GM19193 (cell line): ENCODE data around the gene AFTPH.
A peak's percentile ranks its signal among the peaks of the same experiment; 100 is the strongest.

ENCODE experiments used
- POLR2A ChIP-seq: IDR thresholded peaks from 4 replicates; pipeline ENCODE4 v1.6.1; 2011; ENCODE audit not compliant: insufficient read depth, insufficient read length; ENCODE audit errors: extremely low read depth

Gene AFTPH

DNA sequence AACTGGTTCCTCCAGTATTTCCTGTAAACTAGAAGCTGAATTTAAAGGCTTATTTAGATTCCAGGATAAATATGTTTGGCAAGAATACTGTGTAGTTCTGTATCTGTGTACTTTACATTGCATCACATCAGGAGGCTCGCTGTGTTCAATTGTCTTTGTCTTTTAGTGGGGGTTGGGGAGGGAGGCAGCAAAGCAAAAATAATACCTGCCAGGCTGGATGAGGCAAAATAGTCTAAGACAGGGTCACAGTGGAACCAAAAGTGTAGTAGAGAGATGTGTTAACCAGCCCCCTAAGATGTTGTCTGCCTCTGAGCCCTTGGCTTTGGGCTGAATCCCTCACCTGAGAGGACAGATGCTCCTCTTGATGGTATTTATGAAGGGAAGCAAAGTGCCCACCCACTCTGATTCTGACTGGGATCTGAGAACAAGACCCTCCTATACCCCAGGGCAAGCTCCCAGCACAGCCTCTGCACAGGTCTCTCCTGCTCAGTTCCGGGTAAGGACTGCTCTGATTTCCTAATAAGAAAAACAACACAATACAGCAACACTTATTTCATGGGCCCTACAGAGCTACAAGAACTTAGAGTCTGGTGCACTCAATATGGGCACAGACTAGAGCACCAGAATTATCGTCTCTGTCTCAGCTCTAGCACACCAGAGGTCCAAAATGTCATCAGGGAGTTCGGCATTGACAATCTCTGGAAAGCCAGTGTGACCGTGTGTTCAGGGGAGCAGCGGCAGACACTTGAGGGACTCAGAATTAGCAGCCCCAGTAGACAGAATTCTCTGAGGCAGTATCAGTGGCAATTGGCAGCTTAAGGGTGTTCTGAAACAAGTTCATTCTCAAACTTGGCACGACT lies 7.2 kb upstream of the AFTPH start:
- TF ChIP-seq POLR2A: no peak

DNA sequence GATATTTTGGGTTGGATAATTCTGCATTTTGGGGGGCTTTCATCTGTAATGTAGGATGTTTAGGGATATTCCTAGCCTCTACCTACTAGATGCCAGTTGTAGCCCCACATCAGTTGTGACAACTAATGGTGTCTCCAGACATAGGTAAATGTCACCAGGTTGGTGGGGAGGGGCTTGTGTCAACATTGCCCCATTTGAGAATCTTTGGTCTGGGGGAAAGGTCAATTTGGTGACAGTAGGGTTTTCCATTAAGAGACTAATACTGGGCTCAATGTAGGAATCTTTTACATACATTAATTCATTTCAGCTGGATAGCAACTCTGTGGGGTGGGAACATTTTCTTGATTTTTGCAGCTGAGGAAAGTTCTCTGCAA lies 6.6 kb upstream of the AFTPH start:
- TF ChIP-seq POLR2A: no peak

DNA sequence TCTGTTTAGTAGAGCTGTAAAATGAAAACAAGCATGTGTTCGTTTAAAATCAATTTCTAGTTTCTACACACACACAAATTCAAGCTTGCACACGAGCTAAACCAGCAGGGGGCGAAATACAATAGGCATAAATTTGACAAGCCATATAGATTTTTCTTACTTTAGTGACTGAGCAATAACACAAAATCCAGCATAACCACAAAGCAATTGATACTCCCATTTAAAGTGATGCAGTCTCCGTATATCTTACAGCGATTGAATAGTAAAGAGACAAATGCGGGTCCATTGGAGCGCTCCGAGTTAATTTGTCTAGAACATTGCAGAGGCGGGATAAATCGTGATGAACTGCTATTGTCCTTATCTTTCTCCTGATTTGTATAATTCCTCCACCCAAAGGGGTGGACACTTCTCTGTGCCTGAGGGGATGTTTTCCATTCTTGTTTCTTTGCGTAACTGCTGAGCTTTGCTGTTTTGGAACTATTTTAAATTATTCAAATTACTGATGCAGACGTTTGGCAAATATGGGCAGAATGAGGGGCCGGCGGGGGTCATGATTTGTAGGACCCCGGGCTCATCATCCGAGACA lies 1.2 kb upstream of the AFTPH start:
- no peak for TF ChIP-seq POLR2A

DNA sequence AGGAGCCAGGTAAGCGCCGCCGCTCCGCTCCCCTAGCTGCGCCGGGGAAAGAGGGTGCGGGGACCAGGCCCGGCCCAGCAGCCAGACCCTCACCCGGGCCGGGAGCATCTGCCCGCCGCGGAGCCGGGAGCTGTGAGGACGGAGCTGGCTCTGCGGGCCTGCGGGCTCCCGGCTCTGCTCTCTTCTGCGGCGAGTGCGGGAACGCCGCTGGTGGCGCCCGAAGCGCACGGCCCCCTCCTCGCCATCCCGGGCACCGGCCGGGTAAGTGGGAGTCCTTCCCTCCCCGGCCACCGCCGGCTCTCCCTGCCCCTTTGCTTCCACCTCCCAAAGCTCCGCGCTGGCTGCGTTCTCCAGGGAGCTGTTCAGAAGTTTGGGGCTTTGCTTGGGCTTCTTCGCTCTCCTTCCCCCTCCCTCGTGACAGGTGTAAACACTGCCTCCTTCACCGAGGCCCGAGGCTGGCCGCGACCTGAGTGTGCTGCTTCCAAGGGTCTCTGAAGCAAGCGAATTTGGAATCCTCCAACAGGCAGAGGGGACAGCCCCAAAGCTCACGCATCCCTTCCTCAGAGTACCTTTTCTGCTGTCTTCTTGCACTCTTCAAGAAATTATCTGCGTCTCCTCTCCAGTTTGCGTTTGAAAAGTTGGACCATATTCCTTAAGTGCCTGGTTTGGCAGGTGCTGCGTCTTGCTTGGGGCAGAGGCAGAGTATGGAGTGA lies 632 bp downstream of the AFTPH start:
- peak; percentile 52 for TF ChIP-seq POLR2A

- TF ChIP-seq POLR2A: no peak
Measured at GRCh38 chr2:64525317-64525613, 1.1 kb downstream of the AFTPH start.

DNA sequence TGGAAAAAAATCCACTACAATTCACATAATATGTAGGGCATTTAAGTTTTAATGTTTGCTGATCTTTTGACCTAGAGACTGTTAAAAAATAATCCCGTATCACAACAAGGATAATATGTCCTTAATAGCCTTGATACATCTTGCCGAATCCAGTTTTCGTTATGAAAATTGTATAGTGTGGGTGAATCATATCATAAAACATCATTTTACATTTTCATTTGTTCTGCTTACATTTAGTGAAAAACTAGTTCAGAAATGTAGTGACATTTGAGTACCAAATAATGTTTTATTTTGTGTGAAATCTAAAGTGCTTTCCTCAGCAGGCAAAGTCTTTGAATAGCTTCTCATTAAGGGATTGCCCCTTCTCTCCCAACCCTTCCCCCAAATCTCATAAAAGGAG lies 1.9 kb downstream of the AFTPH start:
- TF ChIP-seq POLR2A: no peak

DNA sequence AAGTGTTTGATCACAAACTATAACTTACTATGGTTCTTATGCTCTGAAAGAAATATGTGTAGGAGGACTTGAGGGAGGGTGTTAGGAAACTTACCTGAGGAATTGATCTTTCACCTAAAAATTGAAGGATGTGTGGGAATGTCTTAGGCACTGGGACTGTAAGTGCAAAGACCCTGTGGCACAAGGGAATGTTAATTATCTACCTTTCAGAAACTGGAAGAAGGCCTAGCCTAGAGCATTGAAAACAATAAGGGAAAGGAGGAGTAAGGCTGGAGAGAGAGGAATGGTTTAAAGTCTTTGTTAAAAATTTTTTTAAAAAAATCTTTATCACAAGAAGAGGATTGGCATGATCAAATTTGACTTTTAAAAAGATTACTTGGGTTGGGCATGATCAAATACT lies 7.9 kb downstream of the AFTPH start:
- TF ChIP-seq POLR2A: no peak

DNA sequence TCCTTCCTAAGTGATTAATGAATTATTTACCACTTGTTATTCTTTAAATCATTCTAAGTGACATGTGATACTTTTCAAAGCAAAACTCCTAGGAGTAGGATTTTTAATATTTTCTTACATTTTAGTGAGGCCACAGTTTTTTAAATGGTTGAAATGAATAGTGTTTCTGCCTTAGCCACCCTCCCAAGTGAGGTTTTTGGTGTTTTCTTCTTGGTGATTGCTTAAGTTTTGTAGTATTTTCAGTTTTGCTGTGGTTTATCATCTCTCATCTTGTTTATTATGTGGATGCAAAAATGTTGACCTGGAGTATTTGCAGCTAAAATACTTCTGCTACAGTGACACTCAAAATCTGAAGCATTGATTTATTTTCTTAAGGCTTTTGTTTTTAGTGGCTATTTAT lies 9.8 kb downstream of the AFTPH start:
- no peak for TF ChIP-seq POLR2A

DNA sequence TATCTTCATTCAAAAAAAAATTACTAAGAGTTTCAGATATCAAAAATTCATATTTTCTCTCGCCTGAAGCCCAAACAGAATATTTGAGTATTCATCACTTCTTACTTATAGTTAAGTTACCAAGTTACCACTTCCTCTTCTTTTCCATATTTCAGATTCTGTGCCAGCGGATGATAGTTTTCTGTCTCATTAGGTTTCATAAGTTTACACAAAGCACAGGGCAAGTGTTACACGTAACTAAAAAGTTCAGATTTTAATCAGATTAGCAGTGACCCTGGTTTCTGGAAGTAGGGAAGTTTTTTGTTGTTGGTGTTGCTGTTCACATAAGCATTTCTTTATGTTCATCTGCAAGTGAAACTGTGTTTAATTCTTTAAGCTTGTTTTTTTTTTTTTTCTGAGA lies 10.2 kb downstream of the AFTPH start:
- TF ChIP-seq POLR2A: no peak

DNA sequence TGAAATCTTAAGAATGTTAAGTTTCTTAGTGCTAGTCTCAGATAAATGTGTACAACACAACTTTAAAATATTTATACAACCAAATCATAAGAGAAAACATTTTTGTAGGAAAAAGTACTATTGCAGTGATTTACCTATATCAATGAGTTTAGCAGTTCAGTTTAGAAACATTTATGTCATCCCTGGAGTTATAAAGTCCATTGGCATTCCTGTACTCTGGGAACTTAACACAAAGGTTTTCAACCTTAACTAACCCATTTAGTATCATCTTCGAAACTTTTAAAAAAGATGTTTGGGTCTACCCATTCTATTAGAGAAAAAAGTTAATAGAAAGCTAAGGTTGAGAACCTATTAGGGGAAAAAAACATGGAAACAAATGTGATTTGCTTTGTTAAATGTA lies 10.9 kb downstream of the AFTPH start:
- no peak for TF ChIP-seq POLR2A

DNA sequence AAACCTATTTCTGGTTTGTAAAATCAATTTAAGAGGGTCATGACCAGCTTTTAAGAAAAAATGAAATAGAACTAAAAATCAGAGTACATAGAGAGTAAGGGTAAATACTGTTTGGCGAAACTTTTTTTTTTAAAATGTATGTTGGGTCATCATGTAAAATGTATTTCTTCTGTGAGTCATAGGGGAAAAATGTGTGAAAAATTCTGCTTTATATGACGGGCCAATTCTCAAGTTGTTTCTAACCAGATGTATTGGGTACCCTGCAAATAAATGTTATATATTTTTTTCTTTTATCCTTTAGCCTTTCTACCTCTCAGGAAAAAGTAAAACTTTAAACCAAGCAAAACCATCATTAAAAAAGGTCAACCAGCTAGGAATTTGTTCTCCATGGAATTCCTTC lies 13.9 kb downstream of the AFTPH start:
- TF ChIP-seq POLR2A: no peak

- no peak for TF ChIP-seq POLR2A
Measured at GRCh38 chr2:64538764-64539433, 14.8 kb downstream of the AFTPH start.

- TF ChIP-seq POLR2A: no peak
Measured at GRCh38 chr2:64540615-64541014, 16.5 kb downstream of the AFTPH start.

DNA sequence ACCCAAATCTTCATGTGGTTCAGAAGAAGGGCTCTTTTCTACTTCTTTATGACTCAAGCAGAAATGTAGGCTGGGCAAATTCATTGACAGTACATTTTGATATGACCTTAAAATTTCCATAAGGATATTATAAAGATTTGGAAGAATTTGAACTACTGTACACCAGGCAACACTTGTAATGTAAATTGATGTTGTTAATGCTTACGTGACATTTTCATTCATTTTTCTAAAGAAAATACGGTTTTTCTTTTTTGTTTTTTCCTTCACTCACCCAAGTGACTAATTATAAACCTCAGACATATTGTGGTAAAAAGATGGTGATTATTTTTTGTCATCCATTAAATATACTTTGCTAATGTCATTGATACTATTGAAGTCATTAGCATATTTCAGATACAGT lies 17.4 kb downstream of the AFTPH start:
- TF ChIP-seq POLR2A: no peak
